Fibroblast of lung (primary cell): Measurements from ENCODE around the gene ARFGAP1.

Experiments used
- CTCF ChIP-seq, 2 donors: IDR thresholded peaks in 1 of 2; conservative IDR thresholded peaks in 1 of 2; 1 replicate in 1 of 2; 2 replicates in 1 of 2; pipeline ENCODE4 v1.5.1; 2011 to 2012; ENCODE audit warnings: low read length in 2 of 2, control low read depth in 1 of 2, inconsistent platforms in 1 of 2, low read depth in 1 of 2, mild to moderate bottlenecking in 1 of 2
- EZH2 ChIP-seq: IDR thresholded peaks from 2 replicates; pipeline ENCODE4 v1.5.1; 2012; ENCODE audit warnings: low read length, control low read depth, mild to moderate bottlenecking; ENCODE audit errors: missing control alignments

- no peak for TF ChIP-seq CTCF (conservative IDR thresholded peaks at IDR 0.05 in 1 of 2, IDR thresholded peaks at IDR 0.05 in 1 of 2; ENCODE audit: low read depth in 1 of 2, low read length in 2 of 2)
- no peak for TF ChIP-seq EZH2
These were observed 36.3 kb upstream of the ARFGAP1 start for GRCh38 chr20:63236116-63236837.
